GM12874 (cell line): ENCODE results near the gene EPHA2.

Experiments
- TF ChIP-seq, protein P1 (sequence below): IDR thresholded peaks from 2 replicates; pipeline ENCODE4 v1.5.1; 2011; ENCODE audit warnings: low read depth, mild to moderate bottlenecking, control low read depth, low read length, moderate library complexity; ENCODE audit not compliant: insufficient read depth

EPHA2 gene

DNA sequence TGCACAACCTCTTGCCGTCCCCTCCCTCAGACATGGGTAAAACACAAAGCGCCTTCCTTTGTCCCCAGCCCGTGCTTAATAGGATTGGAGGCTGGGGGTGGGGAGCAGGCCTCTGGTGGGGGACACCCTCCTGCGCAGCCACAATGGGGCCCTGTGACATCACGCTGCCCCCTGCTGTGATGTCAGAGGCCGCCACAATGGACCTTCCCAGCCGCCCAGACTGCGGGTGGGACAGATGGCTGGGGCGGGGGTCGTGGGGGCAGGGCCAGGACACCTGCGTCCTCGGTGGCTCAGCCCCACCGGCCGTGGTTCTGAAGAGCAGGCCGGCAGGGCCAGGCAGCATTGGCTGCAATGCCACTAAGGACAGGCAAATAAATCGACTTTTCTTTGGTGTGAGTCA is 39.9 kb downstream of the EPHA2 start:
- TF ChIP-seq, protein P1, sequence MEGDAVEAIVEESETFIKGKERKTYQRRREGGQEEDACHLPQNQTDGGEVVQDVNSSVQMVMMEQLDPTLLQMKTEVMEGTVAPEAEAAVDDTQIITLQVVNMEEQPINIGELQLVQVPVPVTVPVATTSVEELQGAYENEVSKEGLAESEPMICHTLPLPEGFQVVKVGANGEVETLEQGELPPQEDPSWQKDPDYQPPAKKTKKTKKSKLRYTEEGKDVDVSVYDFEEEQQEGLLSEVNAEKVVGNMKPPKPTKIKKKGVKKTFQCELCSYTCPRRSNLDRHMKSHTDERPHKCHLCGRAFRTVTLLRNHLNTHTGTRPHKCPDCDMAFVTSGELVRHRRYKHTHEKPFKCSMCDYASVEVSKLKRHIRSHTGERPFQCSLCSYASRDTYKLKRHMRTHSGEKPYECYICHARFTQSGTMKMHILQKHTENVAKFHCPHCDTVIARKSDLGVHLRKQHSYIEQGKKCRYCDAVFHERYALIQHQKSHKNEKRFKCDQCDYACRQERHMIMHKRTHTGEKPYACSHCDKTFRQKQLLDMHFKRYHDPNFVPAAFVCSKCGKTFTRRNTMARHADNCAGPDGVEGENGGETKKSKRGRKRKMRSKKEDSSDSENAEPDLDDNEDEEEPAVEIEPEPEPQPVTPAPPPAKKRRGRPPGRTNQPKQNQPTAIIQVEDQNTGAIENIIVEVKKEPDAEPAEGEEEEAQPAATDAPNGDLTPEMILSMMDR: no peak

DNA sequence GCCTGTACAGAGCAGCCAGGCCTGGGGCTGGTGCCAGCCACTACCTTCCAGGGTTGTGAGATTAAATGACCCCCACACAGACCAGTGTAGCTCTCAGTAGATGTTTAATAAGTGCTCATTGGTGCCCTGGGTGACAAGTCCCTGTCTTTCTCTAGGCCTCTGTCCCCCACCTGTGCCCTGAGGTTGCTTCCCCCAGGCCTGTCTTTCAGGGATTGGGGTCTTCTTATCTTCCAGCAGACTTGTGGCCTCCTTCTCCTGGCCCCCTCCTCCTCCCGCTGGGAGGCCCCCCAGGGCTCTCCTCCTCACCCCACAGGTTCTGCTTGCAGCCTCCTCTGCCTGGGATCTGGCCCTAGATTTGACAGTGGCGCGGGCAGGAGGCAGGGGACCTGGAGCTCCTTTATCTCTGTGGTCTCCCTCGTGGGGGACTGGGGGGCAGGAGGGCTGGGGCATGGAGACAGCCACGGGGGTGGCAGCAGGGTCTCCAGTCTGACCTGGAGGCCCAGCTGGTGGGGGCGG is 40.3 kb downstream of the EPHA2 start:
- TF ChIP-seq, protein P1: no peak

DNA sequence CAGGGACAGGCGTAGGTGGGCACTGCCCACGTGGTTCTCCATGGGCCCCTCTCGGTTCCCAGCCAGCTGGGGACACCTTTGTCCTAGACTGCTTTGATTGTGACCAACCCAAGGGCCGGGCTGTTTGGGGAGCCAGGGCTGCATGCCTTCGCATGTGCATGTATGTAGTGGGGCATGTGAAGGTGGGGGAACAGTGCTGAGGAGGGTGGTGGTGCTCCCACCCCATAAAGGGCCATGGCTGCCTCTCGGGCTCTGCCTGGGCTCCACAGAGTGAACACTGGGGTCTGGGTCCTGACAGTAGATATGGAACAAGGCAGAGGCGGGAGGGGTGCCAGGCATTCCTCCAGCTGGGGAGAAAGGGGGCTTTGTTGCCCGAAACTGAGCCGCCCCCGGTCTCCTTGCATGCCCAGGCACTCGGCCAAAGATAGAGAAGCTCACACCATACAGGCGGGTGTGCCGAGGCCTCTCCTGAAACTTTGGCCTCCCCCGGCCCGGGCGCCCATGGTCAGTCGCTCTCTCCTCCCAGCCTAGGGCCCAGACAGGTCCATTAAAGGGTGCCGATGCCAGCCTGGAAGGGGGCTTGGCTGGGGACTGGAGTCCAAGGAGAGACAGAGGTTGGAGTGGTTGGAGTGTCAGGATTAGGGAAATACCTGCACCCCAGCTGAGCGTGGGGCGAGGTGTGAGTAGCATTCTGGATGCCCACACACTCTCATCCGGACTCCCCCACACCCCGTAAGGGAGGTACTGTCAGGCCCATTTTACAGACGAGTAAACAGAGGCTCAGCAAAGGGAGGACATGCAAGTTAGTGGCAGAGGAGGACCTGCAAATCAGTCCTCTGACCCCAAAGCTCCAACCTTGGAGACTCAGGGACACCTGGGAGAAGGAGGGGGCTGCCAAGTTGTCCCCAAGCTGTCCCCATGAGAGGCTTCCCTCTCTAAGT is 41.1 kb downstream of the EPHA2 start:
- TF ChIP-seq, protein P1: no peak

DNA sequence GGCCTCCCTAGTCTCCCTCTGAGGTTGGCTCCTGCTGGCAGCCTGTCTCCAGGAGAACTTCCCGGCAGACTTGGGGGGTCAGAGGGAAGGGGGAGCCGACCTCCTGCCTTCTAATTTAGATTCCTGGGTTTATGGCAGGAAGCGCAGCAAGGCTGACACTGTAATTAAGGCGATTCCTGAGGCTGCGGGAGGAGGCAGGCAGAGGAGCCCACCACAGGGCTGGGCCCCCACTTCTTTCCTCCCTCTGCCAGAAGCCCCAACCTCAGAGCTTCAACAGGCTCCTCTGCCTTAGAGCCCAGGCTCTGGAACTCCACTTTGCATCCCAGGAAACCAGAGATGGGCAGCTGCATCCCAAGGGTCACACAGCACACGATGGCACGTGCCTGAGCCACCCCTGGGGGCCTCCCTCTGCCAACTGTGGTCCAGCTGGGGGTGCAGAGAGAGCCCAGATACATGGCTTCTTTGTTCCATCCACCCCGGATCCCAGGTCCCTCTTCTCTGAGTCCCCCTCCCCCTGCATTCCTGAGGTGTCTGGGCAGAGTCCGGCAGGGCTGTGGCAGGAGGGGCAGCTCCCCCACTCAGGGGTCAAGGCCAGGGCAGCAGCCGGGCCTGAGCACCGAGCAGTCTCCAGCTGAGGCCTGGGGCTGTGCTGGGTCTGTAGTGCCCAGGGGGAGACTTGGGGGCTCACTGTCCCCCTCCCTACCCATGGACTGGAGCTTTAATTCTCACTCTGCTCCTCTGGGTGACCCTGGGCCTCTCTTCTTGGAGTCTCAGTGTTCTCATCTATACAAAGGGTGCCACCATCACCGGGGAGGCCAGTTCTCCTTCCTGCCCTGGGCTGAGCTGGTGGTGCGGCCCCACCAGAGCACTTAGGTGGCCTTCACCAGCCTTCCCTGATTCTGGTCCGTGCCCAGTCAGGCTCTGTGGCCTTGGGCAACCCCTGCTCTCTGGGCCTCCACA is 43.0 kb downstream of the EPHA2 start:
- TF ChIP-seq, protein P1: no peak

DNA sequence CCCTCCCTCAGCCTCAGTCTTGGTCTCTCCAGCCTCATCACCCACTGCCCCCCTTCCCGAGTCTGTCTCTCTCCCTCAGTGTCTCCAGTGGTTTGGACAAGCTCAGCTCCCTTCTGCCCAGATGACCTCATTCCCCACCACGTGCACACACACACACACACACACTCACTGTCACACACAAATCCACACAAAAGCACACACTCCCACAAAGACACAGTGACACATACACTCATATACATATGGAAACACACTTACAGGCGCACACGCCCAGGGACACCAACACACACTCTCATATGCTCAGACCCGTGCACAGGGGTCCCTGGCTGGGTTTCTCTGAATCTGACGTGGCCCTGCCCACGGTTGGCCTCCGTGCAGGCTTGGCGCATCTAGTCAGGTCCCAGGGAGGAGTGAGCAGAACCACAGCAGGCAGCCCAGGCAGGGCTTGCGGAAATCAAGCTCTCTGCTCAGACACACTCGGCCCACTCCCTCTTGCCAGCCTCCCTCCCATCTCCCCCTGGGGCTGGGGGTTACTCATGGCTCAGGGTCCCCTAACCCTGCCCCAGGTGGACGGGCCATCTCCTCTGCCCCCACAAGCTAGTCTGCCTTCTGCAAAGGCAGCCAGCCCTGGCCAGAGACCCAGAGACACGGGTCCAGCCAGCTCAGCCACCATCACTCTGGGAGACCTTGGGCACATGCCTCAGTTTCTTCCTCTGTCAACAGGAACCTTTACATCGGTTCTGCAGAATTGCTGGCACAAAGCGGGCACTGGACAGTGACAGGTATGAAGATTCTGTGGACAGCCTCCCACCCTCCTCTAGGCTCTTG is 43.9 kb downstream of the EPHA2 start:
- TF ChIP-seq, protein P1: no peak

DNA sequence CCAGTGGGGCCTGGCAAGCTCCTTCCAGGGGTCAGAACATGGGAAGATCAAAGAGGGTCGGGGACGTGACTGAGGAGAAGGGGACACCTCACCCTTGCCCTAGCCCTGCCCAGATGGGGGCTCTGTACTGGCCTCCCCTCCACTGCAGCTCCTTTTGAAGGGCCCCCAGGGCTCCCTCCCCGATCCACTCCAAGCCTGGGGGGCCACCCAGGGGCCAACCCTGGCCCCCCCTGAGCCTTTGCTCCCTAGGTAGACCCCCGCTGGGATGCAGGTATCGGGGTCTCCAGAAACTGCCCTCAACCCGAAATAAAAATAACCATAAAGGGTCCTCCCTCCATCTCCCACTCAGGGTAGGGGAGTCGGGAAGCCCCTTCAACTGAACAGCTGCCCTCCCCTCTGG is 45.0 kb downstream of the EPHA2 start:
- TF ChIP-seq, protein P1: no peak
